ENCODE data around the gene CPA5. TPM values are rescaled to one million over a fixed set of nuclear protein-coding genes. Genes with fewer than 3 reads are reported as not detected.
A peak's percentile ranks its signal among the peaks of the same experiment; 100 is the strongest.
"Not testable (repeated sequence)": the region's sequence is repeated elsewhere in the genome, so short reads cannot be mapped to it uniquely, and the experiment has no call there.

CPA5 gene
- total RNA-seq, 1 donor from 2014 or later, result not detected

DNA sequence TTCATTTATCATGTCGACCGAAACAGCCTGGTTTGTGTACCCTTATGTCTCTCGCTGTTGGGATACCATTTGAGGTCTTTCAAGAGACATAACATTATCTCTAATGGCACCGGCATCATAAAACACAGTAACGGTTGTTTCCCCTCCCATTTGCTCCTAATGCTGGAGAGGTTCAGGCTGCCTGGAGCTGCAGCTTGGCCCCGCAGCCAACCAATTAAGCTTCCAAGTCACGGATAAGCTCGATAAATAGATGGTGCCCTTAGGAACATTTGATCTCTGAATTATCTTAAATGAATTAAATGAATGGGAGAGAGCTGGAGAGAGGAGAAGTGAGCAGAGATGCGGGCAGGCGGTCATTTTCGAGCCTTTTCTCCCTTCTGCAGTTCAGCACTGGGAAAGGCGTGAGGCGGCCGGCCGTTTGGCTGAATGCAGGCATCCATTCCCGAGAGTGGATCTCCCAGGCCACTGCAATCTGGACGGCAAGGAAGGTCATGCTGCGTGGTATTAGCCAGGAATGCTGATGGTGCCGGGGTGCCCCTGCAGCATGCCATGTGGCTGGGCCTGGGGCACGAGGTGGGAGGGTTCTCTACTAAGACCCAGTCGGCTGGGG, 39.1 kb upstream of the CPA5 start:
- DNase-seq (ENCODE audit: low read depth) (no peak), FAIRE-seq (no peak)
- Histone ChIP-seq H3K27me3 (ENCODE audit: control insufficient read depth, insufficient read depth, low read length) (no peaks in the 10 kb centered on the region), H3K36me3 (ENCODE audit: control insufficient read depth, insufficient read depth, low read length) (peaks cover 3% of the 10 kb centered on the region), H3K4me3 (ENCODE audit: low read depth, low read length) (no peak overlapping the region)
- no peak for TF ChIP-seq CTCF (IDR thresholded peaks at IDR 0.05; ENCODE audit: insufficient read depth, low read length, severe bottlenecking)

- no peak for TF ChIP-seq CTCF (IDR thresholded peaks at IDR 0.05; ENCODE audit: insufficient read depth, low read length, severe bottlenecking)
- no peak for FAIRE-seq
- DNase-seq (ENCODE audit: low read depth), result no peak
- Histone ChIP-seq H3K36me3 (ENCODE audit: control insufficient read depth, insufficient read depth, low read length) (peaks cover 1% of the 10 kb centered on the region), H3K4me3 (ENCODE audit: low read depth, low read length) (no peak overlapping the region), H3K27me3 (ENCODE audit: control insufficient read depth, insufficient read depth, low read length) (no peaks in the 10 kb centered on the region)
Measured at GRCh38 chr7:130309986-130310385, 34.6 kb upstream of the CPA5 start.

- H3K36me3 ChIP-seq (ENCODE audit: control insufficient read depth, insufficient read depth, low read length), result no peaks in the 10 kb centered on the region
- FAIRE-seq, result no peak
- no peak overlapping the region for H3K4me3 ChIP-seq (ENCODE audit: low read depth, low read length)
- H3K27me3 ChIP-seq (ENCODE audit: control insufficient read depth, insufficient read depth, low read length), result no peaks in the 10 kb centered on the region
- DNase-seq (ENCODE audit: low read depth), result no peak
- no peak for TF ChIP-seq CTCF (IDR thresholded peaks at IDR 0.05; ENCODE audit: insufficient read depth, low read length, severe bottlenecking)
Measured at GRCh38 chr7:130314305-130314704, 30.3 kb upstream of the CPA5 start.

- TF ChIP-seq CTCF (IDR thresholded peaks at IDR 0.05; ENCODE audit: insufficient read depth, low read length, severe bottlenecking), result no peak
- FAIRE-seq (no peak), DNase-seq (ENCODE audit: low read depth) (no peak)
- H3K36me3 ChIP-seq (ENCODE audit: control insufficient read depth, insufficient read depth, low read length), result no peaks in the 10 kb centered on the region
- H3K4me3 ChIP-seq (ENCODE audit: low read depth, low read length), result no peak overlapping the region
- no peaks in the 10 kb centered on the region for H3K27me3 ChIP-seq (ENCODE audit: control insufficient read depth, insufficient read depth, low read length)
Measured at GRCh38 chr7:130319541-130319940, 25.1 kb upstream of the CPA5 start.

GRCh38 chr7:130321542-130322229, 22.9 kb upstream of the CPA5 start:
- DNase-seq (ENCODE audit: low read depth); H3K27me3 ChIP-seq (ENCODE audit: control insufficient read depth, insufficient read depth, low read length); FAIRE-seq; H3K4me3 ChIP-seq (ENCODE audit: low read depth, low read length); H3K36me3 ChIP-seq (ENCODE audit: control insufficient read depth, insufficient read depth, low read length): not testable (repeated sequence)

DNA sequence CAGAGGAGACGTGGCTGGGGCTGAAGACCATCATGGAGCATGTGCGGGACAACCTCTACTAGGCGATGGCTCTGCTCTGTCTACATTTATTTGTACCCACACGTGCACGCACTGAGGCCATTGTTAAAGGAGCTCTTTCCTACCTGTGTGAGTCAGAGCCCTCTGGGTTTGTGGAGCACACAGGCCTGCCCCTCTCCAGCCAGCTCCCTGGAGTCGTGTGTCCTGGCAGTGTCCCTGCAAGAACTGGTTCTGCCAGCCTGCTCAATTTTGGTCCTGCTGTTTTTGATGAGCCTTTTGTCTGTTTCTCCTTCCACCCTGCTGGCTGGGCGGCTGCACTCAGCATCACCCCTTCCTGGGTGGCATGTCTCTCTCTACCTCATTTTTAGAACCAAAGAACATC, 22.0 kb upstream of the CPA5 start:
- FAIRE-seq, result no peak
- no peak overlapping the region for H3K4me3 ChIP-seq (ENCODE audit: low read depth, low read length)
- peak; percentile 35 for DNase-seq (ENCODE audit: low read depth)
- no peaks in the 10 kb centered on the region for H3K27me3 ChIP-seq (ENCODE audit: control insufficient read depth, insufficient read depth, low read length)
- H3K36me3 ChIP-seq (ENCODE audit: control insufficient read depth, insufficient read depth, low read length), result no peaks in the 10 kb centered on the region
- no peak for TF ChIP-seq CTCF (IDR thresholded peaks at IDR 0.05; ENCODE audit: insufficient read depth, low read length, severe bottlenecking)

All from bronchial epithelial cell (primary cell).